Activated B cell treated with CpG ODN at 0.5 μM for 24 hours (primary cell): ENCODE data around the gene AOPEP. TPM values are rescaled to one million over a fixed set of nuclear protein-coding genes. Genes with fewer than 3 reads are reported as not detected.

Experiments
- ATAC-seq: fragments of 200-7000 bp; cut with Tn5 transposase; one replicate; pipeline ENCODE4 v1.10.0; 2021; ENCODE audit warnings: low read depth, mild to moderate bottlenecking, moderate library complexity
- CTCF ChIA-PET: fragments of 350-600 bp; sonication (Branson Sonifier 250); formaldehyde crosslinking; loops from one replicate; lab custom pipeline; 2021; ENCODE audit warnings: antibody characterized with exemption; lab: Charles Lee
- POLR2A ChIA-PET: fragments of 350-600 bp; sonication (Branson Sonifier 250); formaldehyde crosslinking; loops from one replicate; lab custom pipeline; 2021; ENCODE audit warnings: antibody characterized with exemption; lab: Charles Lee
- DNase-seq: peaks from one replicate; pipeline ENCODE4 v3.0.0; 2022
- H3K27ac Mint-ChIP-seq: one replicate; pipeline ENCODE4 v1.8.0; 2020; ENCODE audit warnings: mixed read lengths
- H3K27me3 Mint-ChIP-seq: one replicate; pipeline ENCODE4 v1.8.0; 2021; ENCODE audit warnings: mixed read lengths
- H3K36me3 Mint-ChIP-seq: one replicate; pipeline ENCODE4 v1.8.0; 2021; ENCODE audit warnings: low read depth, mixed read lengths
- H3K4me1 Mint-ChIP-seq: one replicate; pipeline ENCODE4 v1.8.0; 2021; ENCODE audit warnings: mixed read lengths
- H3K4me3 Mint-ChIP-seq: one replicate; pipeline ENCODE4 v1.8.0; 2020; ENCODE audit warnings: mild to moderate bottlenecking, mixed read lengths
- H3K9me3 Mint-ChIP-seq: one replicate; pipeline ENCODE4 v1.8.0; 2020; ENCODE audit warnings: mixed read lengths
- intact Hi-C: fragments of 100-400 bp; cut with micrococcal nuclease; formaldehyde crosslinking; loops from one replicate; pipeline ENCODE4 v1.15.1; 2024
- total RNA-seq: library from RNA; stranded (reverse); gene quantifications from 2 replicates; pipeline ENCODE4 v1.2.3, GENCODE V29; 2022
- TF ChIP-seq, protein P1 (sequence below): fragments of 200-600 bp; IDR thresholded peaks from one replicate; pipeline ENCODE4 v1.8.0; 2022; ENCODE audit warnings: antibody characterized with exemption, mild to moderate bottlenecking

The AOPEP gene
- total RNA-seq, 1 donor from 2014 or later, result 20.4 TPM

DNA sequence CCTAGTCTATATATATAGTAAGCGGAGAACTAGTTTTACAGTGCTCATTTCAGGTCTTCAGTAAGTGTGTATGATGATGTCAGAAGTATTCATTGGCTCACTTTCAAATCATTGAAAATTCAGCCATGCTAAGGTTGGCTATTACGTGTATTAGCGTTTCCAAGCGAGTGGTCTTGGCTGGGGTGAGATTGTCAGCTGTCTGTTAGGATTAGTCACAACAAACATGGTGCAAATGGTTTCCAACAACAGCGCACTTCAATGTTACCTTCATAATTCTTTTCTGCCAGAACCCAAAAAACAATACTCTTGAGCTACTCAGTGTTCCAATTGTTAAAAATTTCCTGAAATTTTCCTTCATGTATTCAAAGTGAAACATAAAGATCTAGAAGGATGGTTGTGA, 283.0 kb downstream of the AOPEP start:
- no peak for ATAC-seq
- POLR2A ChIA-PET, result no interaction called here
- no peak overlapping the region for H3K4me3 Mint-ChIP-seq
- peaks cover 2% of the 10 kb centered on the region for H3K4me1 Mint-ChIP-seq
- H3K9me3 Mint-ChIP-seq, result no peaks in the 10 kb centered on the region
- H3K27ac Mint-ChIP-seq, result no peak overlapping the region
- no peaks in the 10 kb centered on the region for H3K36me3 Mint-ChIP-seq
- intact Hi-C loops, result no loop called here
- TF ChIP-seq, protein P1, sequence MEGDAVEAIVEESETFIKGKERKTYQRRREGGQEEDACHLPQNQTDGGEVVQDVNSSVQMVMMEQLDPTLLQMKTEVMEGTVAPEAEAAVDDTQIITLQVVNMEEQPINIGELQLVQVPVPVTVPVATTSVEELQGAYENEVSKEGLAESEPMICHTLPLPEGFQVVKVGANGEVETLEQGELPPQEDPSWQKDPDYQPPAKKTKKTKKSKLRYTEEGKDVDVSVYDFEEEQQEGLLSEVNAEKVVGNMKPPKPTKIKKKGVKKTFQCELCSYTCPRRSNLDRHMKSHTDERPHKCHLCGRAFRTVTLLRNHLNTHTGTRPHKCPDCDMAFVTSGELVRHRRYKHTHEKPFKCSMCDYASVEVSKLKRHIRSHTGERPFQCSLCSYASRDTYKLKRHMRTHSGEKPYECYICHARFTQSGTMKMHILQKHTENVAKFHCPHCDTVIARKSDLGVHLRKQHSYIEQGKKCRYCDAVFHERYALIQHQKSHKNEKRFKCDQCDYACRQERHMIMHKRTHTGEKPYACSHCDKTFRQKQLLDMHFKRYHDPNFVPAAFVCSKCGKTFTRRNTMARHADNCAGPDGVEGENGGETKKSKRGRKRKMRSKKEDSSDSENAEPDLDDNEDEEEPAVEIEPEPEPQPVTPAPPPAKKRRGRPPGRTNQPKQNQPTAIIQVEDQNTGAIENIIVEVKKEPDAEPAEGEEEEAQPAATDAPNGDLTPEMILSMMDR, result no peak
- no peak for DNase-seq
- H3K27me3 Mint-ChIP-seq, result peaks cover 2% of the 10 kb centered on the region
- CTCF ChIA-PET, result no interaction called here

DNA sequence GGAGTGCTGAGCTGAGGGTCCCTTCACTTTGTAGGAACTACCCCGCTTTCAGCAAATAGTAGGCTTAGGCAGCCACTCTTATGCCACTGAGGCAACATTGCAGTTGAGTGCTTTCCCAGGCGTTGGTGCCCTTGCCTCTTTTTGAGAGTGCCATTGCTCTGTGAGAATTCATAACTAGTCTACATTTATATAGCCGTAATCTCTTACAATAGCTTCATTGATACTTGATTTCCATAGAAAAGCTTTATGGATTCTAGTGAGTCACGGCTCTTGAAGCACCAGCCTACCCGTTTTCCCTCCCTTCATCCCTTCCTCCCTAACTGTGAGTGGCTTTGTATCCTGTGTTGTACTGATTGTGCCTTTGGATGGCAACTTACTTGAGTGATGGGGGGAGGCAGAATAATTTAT, 283.9 kb downstream of the AOPEP start:
- ChIA-PET POLR2A (no interaction called here), CTCF (no interaction called here)
- Mint-ChIP-seq H3K4me1 (peaks cover under 1% of the 10 kb centered on the region), H3K4me3 (no peak overlapping the region), H3K27ac (no peak overlapping the region), H3K27me3 (peaks cover under 1% of the 10 kb centered on the region), H3K36me3 (peaks cover 2% of the 10 kb centered on the region), H3K9me3 (no peaks in the 10 kb centered on the region)
- ATAC-seq (no peak), DNase-seq (no peak)
- intact Hi-C loops, result no loop called here
- TF ChIP-seq, protein P1, result no peak

DNA sequence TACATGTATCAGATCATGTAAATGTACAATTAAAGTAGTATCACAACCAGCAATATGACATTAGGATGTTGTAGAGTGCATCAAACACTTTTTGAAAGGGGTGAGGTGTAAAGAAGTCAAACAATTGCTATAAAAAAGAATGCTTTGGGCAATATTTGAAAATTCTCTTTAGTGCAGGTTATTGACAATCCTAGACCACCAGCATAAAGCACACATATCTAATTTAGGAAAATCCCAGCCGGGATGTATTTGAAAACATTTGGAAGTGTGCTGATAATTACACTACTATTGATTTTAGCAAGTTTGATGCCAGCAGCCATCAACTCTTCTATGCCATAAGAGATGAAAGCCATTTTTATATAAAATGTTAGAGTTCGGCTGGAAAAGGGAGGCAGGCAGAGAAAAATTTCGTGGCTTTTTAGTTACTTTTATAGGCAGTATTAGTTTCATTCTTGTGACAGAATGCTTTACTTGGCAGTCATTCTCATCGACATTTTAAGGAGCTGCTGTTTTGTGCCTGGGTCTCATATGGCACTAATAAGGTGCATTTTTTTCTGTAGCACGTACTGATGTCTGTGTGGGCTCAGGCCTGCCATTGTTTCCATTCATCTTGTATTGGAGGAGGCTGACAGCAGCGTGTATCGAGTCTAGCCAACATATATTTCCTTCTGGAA, 285.7 kb downstream of the AOPEP start:
- Mint-ChIP-seq H3K27me3 (no peaks in the 10 kb centered on the region), H3K9me3 (no peaks in the 10 kb centered on the region), H3K36me3 (peaks cover 2% of the 10 kb centered on the region), H3K4me1 (no peaks in the 10 kb centered on the region), H3K27ac (no peak overlapping the region), H3K4me3 (no peak overlapping the region)
- TF ChIP-seq, protein P1, result no peak
- CTCF ChIA-PET, result no interaction called here
- no peak for ATAC-seq
- DNase-seq, result no peak
- intact Hi-C loops, result no loop called here
- POLR2A ChIA-PET, result no interaction called here

DNA sequence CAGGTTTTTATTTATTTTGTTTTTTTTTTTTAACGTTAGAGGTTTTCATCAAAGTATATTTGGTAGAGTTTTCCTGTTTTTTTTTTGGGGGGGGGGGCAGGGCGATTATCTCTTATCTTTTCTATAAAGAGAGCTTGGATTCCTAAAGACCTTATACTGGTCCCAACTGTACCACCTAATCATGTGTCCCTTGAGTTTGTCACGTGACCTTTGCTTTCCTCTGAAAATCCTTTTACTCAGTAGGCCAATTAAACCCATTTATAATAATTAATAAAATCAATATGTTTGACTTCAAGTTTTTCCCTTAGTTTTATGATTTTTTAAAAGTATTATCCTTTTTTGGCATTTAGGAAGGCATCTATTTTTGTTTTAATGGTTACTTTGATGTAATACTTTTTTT, 286.4 kb downstream of the AOPEP start:
- ATAC-seq, result no peak
- Mint-ChIP-seq H3K4me3 (no peak overlapping the region), H3K36me3 (peaks cover 7% of the 10 kb centered on the region), H3K9me3 (no peaks in the 10 kb centered on the region), H3K27ac (no peak overlapping the region), H3K27me3 (no peaks in the 10 kb centered on the region), H3K4me1 (no peaks in the 10 kb centered on the region)
- TF ChIP-seq, protein P1, result no peak
- POLR2A ChIA-PET, result no interaction called here
- CTCF ChIA-PET, result no interaction called here
- intact Hi-C loops, result no loop called here
- DNase-seq, result no peak

DNA sequence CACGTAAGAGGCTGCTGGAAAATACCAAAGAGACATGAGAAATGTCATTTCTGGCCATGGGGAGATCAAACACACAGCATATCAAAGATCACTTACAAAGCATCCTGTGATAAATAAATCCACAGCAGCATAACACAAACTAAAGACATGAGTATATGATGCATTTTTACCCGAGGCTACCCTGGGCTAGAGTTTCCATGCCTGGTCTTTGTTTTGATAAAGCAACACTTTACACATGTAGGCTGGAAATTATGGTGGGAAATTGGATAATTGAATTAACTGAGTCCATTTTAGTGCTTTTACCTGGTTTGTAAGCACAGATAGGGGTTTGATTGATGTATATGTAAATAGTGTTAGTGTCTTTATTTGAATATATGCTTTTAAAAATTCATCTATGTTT, 288.4 kb downstream of the AOPEP start:
- no peaks in the 10 kb centered on the region for H3K4me1 Mint-ChIP-seq
- TF ChIP-seq, protein P1, result no peak
- no peak overlapping the region for H3K27ac Mint-ChIP-seq
- ChIA-PET POLR2A (no interaction called here), CTCF (no interaction called here)
- ATAC-seq (no peak), DNase-seq (no peak)
- no peaks in the 10 kb centered on the region for H3K9me3 Mint-ChIP-seq
- H3K36me3 Mint-ChIP-seq, result peaks cover 12% of the 10 kb centered on the region
- H3K27me3 Mint-ChIP-seq, result no peaks in the 10 kb centered on the region
- intact Hi-C loops, result no loop called here
- H3K4me3 Mint-ChIP-seq, result no peak overlapping the region
